GM19240 (cell line): Measurements from ENCODE around the gene SPATA31A7.
"Not testable (repeated sequence)": the region's sequence is repeated elsewhere in the genome, so short reads cannot be mapped to it uniquely, and the experiment has no call there.

Source experiments
- DNase-seq: peaks from one replicate; pipeline ENCODE4 v3.0.0; 2011; ENCODE audit warnings: low spot score; ENCODE audit not compliant: insufficient read length

Gene SPATA31A7

GRCh38 chr9:61189736-61190135, at the start of gene SPATA31A7:
Gene SPATA31A7, plus strand, starts transcription at chr9:61190036. Its CDS starts 29 bp downstream, at chr9:61190065.
- DNase-seq: not testable (repeated sequence)

GRCh38 chr9:61226438-61226837, 36.6 kb downstream of the SPATA31A7 start:
- DNase-seq: not testable (repeated sequence)
